ENCODE data around the gene ZNF254. TPM values are rescaled to one million over a fixed set of nuclear protein-coding genes. Genes with fewer than 3 reads are reported as not detected.
"Not testable (repeated sequence)": the region's sequence is repeated elsewhere in the genome, so short reads cannot be mapped to it uniquely, and the experiment has no call there.

The ZNF254 gene
- total RNA-seq, 4 donors from 2014 or later, result 7.8 to 37.1 (median 14.8) TPM

DNA sequence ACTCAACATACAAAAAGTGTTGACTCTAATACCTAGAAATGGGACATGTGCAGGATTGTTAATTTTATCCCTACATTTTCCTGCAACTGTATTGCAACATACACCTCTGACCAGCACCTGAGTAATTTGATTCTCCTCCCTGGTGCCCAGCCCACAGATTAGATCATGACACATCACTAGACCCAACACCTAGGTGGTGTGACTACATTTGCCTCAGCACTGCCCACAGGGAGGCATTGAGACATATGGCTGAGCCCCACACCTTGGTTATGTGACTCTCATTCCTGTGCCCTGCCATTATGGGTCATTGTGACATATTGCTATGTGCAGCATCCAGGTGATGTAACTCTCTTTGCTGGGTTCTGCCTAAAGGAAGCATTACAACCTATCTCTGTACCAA lies 13.2 kb upstream of the ZNF254 start:
- H3K9me3 ChIP-seq, result no peaks in the 10 kb centered on the region
- DNase-seq, result no peak
- H3K4me3 ChIP-seq, result no peak overlapping the region
- no peak overlapping the region for H3K27ac ChIP-seq
- TF ChIP-seq, protein P1, sequence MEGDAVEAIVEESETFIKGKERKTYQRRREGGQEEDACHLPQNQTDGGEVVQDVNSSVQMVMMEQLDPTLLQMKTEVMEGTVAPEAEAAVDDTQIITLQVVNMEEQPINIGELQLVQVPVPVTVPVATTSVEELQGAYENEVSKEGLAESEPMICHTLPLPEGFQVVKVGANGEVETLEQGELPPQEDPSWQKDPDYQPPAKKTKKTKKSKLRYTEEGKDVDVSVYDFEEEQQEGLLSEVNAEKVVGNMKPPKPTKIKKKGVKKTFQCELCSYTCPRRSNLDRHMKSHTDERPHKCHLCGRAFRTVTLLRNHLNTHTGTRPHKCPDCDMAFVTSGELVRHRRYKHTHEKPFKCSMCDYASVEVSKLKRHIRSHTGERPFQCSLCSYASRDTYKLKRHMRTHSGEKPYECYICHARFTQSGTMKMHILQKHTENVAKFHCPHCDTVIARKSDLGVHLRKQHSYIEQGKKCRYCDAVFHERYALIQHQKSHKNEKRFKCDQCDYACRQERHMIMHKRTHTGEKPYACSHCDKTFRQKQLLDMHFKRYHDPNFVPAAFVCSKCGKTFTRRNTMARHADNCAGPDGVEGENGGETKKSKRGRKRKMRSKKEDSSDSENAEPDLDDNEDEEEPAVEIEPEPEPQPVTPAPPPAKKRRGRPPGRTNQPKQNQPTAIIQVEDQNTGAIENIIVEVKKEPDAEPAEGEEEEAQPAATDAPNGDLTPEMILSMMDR (IDR thresholded peaks at IDR 0.05), result no peak
- TF ChIP-seq POLR2A (IDR thresholded peaks at IDR 0.05), result no peak
- H3K36me3 ChIP-seq, result peaks cover 0 to 19% (median 0%) of the 10 kb centered on the region in 3 donors
- H3K27me3 ChIP-seq, result no peaks in the 10 kb centered on the region
- no peaks in the 10 kb centered on the region for H3K4me1 ChIP-seq

DNA sequence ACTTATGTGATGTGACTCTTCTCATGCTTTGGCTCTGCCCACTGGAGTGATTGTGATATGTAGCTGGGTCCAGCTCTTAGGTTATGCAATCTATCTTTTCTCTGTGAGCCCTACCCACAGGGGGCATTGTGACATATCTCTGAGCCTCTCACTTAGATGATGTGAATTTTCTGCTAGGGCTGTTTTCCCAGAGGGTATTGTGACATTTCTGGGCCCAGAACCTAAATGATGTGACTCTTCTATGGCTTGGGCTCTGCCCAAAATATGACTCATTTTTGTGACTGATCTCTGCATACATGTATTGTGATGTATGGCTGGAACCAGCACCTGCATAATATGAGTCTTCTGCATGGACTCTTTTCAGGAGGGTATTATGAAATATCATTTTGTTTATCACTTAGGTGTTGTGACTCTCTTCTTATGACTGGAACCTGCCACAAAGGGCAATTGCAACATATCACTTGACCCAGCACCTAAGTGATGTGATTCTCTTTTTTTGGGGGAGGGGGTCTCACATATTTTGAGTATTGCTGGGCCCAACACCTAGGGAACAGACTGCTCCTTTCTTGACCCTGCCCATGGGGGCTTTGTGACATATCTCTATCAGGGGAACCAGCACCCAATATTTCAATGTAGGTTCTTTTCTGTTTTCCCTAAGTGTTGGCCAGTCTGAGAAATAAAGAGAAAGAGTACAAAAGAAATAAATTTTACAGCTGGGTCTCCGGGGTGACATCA lies 12.1 kb upstream of the ZNF254 start:
- H3K9me3 ChIP-seq, result no peaks in the 10 kb centered on the region
- peaks cover 0 to 19% (median 0%) of the 10 kb centered on the region in 3 donors for H3K36me3 ChIP-seq
- H3K27ac ChIP-seq, result no peak overlapping the region
- no peaks in the 10 kb centered on the region for H3K27me3 ChIP-seq
- H3K4me3 ChIP-seq, result no peak overlapping the region
- DNase-seq, result no peak
- no peaks in the 10 kb centered on the region for H3K4me1 ChIP-seq
- TF ChIP-seq POLR2A (IDR thresholded peaks at IDR 0.05), result no peak
- TF ChIP-seq, protein P1 (IDR thresholded peaks at IDR 0.05), result no peak

DNA sequence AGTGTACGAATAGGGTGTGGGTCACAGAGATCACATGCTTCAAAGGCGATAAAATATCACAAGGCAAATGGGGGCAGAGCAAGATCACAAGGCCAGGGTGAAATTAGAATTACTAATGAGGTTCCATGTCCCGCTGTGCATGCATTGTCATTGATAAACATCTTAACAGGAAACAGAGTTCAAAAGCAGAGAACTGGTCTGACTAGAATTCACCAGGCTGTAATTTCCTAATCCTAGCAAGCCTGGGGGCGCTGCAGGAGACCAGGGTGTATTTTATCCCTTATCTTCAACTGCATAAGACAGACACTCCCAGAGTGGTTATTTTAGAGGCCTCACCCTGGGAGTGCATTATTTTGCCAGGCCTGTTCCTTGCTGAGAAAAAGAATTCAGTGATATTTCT lies 11.5 kb upstream of the ZNF254 start:
- H3K36me3 ChIP-seq, result peaks cover 0 to 19% (median 0%) of the 10 kb centered on the region in 3 donors
- not testable (repeated sequence) for H3K27ac ChIP-seq, H3K4me3 ChIP-seq, H3K4me1 ChIP-seq, H3K9me3 ChIP-seq, H3K27me3 ChIP-seq, DNase-seq

DNA sequence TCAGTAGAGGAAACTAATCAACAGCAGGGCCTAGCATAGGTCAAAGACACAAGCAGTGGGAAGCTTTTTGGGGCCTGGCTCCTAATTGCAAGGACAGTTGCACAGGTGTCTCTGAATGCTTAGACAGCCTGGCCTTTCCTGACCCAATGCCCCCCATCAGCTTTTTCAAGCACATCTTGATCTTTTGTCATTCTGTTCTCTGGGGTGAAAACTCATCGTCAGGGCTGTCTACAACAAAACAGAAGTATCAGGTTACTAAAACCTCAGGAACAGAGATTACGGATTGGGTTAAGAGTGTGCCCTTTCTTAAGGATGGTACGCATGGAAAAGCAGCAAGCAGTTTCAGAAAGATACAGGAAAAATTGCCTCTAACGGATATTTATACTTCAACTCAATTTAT lies 8.3 kb upstream of the ZNF254 start:
- Histone ChIP-seq H3K9me3 (no peaks in the 10 kb centered on the region), H3K4me3 (no peak overlapping the region), H3K27ac (no peak overlapping the region), H3K36me3 (peaks cover 0 to 1% (median 0%) of the 10 kb centered on the region in 3 donors), H3K4me1 (no peaks in the 10 kb centered on the region), H3K27me3 (no peaks in the 10 kb centered on the region)
- DNase-seq, result no peak
- TF ChIP-seq POLR2A (IDR thresholded peaks at IDR 0.05), result no peak
- TF ChIP-seq, protein P1 (IDR thresholded peaks at IDR 0.05), result no peak

DNA sequence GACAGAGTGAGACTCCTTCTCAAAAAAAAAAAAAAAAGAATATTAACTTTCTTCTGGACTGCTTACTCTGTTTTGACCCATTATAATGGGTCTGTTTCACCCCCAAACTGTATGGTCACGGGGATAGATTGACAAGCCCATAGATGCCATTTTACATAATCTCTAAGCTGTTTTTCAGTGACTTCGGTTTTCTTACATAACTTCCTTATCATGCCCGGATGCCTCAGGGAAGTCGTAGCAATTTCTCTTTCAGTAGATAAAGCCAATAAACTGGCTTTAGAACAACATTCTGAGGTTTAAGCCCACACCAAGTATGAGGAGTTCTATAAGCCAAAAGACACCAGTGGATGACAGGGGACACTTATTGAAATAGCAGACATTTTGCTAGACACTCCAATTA lies 5.9 kb upstream of the ZNF254 start:
- TF ChIP-seq POLR2A (IDR thresholded peaks at IDR 0.05), result no peak
- TF ChIP-seq, protein P1 (IDR thresholded peaks at IDR 0.05), result no peak
- no peak for DNase-seq
- no peaks in the 10 kb centered on the region for H3K4me1 ChIP-seq
- no peak overlapping the region for H3K27ac ChIP-seq
- no peaks in the 10 kb centered on the region for H3K36me3 ChIP-seq
- H3K9me3 ChIP-seq, result no peaks in the 10 kb centered on the region
- H3K4me3 ChIP-seq, result no peak overlapping the region
- H3K27me3 ChIP-seq, result no peaks in the 10 kb centered on the region

DNA sequence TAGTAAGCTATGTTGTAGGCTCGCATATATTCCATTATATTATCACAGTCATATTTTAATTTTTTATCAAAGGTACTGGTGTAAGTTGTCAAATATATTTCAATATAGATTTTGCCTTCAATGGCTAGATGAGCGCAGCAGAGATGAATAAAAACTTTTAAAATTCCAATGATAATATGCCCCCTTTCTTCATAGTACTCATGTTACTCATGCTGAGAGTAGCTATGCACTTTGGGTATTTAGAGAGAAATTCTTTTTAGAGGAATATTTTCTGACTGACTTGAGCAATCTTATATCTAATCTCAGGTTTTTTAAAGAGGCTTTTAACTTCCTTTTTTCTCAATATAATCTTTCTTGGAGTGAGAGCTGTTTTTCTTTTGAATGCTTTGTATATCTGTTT lies 11.4 kb downstream of the ZNF254 start:
- H3K36me3 ChIP-seq, result peaks cover 0 to 3% (median 0%) of the 10 kb centered on the region in 3 donors
- no peak overlapping the region for H3K4me3 ChIP-seq
- no peak for TF ChIP-seq POLR2A (IDR thresholded peaks at IDR 0.05)
- TF ChIP-seq, protein P1 (IDR thresholded peaks at IDR 0.05), result no peak
- no peaks in the 10 kb centered on the region for H3K27me3 ChIP-seq
- no peaks in the 10 kb centered on the region for H3K4me1 ChIP-seq
- no peak overlapping the region for H3K27ac ChIP-seq
- no peak for DNase-seq
- no peaks in the 10 kb centered on the region for H3K9me3 ChIP-seq
